Globus pallidus (tissue), 1 donor: ENCODE data around the gene CD320.
"Not testable (repeated sequence)": the region's sequence is repeated elsewhere in the genome, so short reads cannot be mapped to it uniquely, and the experiment has no call there.

ENCODE experiments used
- DNase-seq: peaks from one replicate; pipeline ENCODE4 v3.0.0-alpha.2; 2015; ENCODE audit warnings: low spot score

Gene CD320

GRCh38 chr19:8308891-8309291, 733 bp upstream of the CD320 start:
- no peak for DNase-seq

GRCh38 chr19:8307400-8307964, 676 bp downstream of the CD320 start:
- DNase-seq = no peak

DNA sequence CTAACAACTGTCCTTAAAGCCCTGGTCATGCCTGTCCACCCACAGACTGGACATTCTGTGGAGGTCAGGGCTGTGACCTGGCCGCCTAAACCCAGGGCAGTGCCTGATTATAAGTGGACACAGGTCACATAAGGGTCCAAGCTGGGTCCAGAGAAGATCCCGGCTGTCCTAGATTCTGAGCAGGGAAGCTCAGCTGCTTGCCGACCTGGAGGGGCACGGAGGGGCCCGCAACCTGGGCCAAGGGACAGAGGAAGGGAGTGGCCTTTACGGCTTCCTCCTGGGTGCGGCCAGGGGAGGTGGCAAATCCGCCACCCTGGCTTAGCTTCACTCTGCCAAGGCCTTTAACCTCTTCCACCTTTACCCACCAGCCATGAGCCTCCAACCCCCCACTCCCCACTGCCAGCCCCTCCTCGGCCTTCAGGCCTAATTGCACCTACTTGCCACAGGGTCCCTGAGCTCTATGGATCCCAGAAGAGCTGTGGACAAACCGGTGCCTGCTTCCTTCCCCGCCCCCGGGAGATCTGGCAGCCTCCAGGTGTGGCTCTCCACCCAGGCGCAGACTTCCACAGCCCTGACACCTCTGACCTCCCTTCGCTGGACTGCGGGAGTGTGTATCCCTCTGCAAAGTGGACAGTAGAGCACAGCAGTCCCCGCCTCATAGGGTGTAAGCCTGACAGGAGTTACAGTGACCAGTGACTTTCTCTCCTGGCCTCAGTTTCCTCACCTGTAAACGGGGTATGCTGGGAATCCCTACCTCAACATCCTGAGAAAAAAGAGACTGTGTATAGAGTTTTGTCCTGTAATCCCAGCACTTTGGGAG, 1.7 kb downstream of the CD320 start:
- DNase-seq = no peak

GRCh38 chr19:8305798-8306197, 2.4 kb downstream of the CD320 start:
- no peak for DNase-seq

DNA sequence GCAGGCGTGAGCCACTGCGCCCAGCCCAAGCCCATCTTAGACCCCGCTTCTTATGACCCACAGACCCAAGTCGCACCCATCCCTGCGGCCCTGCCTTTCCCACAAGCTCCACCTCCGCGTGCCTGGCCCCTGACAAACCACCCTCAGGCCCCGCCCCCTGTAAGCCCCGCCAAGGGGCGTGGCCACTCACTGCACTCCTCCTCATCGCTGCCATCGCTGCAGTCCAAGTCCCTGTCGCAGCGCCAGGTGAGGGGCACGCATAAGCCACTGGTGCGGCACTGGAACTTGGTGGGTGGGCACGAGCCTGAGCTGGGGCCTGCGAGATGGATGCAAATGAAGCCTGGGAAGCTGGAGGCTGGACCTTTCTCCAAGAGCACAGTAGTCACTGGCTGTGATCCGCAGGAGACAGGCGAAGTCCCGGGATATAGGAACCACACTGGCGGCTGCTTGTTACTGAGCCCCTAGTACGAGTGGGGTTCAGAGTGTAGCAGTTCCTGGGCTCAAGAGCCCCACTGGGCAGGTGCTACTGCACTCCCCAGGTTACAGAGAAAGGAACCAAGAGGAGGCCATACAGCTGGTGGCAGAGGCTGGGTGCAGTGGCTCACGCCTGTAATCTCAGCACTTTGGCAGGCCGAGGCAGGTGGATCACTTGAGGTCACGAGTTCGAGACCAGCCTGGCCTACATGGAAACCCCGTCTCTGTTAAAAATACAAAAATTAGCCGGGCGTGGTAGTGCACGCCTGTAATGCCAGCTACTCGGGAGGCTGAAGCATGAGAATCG, 3.1 kb downstream of the CD320 start:
- DNase-seq = no peak

- DNase-seq = no peak
Observed at GRCh38 chr19:8302734-8303133, 5.4 kb downstream of the CD320 start.

DNA sequence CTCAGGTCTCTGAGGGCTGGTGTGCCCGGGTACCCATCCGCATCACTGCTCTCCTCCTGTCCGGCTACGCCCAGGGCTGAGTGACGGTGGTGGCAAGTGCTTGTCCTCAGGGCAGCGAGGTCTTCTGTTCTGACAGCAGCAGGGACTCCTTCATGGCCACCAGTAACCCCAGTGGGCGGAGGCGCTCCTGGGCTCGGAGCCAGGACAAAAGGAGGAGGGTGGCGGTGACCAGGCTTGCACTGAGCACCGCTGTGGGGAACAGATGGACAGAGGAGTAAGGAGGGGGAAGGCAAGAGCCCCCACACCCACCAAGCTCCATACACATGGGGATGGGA, 5.8 kb downstream of the CD320 start:
- no peak for DNase-seq

DNA sequence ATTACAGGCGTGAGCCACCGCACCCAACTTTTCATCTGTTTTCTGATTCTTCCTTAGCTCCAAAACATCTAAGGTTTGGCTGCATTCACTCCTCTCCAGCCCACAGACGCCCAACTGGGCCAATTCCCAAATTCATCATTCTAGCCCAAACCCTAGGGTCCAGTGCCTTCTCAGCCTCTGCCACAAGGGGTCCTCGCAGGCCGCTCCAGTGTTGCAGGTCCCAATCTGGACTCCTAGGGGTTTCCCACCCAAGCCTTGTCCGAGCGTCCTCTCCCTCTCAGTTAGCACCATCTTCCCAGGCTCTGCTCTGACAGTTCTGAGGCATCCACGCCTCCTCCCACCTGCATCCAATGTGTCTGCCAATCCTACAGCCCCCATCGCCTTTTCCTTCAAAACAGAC, 16.8 kb downstream of the CD320 start:
- not testable (repeated sequence) for DNase-seq

DNA sequence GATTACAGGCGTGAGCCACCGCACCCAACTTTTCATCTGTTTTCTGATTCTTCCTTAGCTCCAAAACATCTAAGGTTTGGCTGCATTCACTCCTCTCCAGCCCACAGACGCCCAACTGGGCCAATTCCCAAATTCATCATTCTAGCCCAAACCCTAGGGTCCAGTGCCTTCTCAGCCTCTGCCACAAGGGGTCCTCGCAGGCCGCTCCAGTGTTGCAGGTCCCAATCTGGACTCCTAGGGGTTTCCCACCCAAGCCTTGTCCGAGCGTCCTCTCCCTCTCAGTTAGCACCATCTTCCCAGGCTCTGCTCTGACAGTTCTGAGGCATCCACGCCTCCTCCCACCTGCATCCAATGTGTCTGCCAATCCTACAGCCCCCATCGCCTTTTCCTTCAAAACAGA, 31.6 kb downstream of the CD320 start:
- not testable (repeated sequence) for DNase-seq

DNA sequence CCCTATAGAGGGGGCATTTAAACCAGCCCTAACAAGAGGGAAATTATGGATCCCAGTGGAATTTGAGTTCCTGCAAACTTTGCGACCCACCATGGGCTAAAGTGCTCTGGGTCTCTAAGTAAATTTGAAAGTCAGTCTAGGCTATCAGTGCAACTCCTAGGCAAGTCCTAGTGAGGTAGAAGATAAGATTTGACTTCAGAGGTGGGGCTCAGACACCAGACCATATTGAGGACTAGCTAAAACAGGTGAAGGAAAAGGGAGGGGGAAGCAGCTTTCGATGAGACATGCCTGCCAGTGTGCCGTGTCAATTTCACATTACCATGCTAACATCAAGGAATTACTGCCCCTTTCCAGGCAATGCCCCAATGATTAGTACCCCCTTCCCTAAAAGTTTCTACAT, 38.4 kb downstream of the CD320 start:
- no peak for DNase-seq

DNA sequence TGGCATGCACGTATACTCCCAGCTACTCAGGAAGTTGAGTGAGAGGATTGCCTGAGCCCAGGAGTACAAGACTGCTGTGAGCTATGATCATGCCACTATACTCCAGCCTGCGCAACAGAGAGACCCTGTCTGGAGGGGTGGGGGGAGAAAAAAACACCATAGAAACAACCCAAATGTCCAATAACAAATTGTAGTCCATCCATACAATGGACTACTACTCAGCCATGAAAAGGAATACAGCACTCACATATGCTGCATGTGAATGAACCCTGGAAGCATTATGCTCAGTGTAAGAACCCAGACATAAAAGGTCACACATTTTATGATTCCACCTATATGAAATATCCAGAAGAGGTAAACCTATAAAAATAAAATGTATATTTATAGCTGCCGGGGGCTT, 42.3 kb downstream of the CD320 start:
- no peak for DNase-seq

- not testable (repeated sequence) for DNase-seq
Observed at GRCh38 chr19:8264248-8264647, 43.9 kb downstream of the CD320 start.

DNA sequence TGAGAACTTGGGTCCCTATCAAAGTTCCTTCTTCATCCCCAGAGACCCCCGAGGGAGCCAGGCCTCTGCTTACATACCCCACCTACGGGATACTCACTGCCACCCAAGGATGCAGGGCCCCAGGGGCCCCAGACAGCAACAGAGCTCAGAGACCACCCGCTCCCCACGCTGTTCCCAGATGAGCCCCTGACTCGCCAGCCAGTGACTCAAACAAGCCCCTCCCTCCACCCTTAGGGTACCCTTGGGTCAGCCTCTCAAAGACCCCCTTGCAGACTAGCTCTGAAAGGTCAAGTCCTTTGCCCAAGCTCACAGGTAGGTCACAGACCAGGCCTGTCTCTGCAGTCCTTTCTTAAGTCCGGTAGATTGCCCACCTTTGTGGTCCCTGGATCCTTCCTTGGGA, 45.7 kb downstream of the CD320 start:
- no peak for DNase-seq

DNA sequence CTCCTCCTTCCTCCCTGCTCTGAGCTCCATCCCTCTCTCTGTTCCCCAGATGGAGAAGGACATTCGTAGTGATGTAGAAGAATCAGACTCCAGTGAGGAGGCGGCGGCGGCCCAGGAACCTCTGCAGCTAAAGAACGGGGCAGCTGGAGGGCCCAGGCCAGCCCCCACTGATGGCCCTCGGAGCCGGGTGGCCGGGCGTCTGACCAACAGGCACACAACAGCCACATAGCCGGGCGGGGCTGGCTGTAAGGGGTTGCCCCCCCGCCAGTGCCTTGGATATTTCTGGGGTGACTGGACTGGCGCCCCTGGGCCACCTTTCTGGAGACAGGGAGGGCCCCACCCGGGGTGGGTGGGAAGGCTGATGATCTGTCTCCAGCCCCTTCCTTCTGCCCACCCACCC, 46.3 kb downstream of the CD320 start:
- DNase-seq = no peak

GRCh38 chr19:8261347-8261746, 46.8 kb downstream of the CD320 start:
- DNase-seq = no peak

GRCh38 chr19:8259922-8260247, 48.3 kb downstream of the CD320 start:
- no peak for DNase-seq

GRCh38 chr19:8259142-8259921, 48.8 kb downstream of the CD320 start:
- DNase-seq = no peak

DNA sequence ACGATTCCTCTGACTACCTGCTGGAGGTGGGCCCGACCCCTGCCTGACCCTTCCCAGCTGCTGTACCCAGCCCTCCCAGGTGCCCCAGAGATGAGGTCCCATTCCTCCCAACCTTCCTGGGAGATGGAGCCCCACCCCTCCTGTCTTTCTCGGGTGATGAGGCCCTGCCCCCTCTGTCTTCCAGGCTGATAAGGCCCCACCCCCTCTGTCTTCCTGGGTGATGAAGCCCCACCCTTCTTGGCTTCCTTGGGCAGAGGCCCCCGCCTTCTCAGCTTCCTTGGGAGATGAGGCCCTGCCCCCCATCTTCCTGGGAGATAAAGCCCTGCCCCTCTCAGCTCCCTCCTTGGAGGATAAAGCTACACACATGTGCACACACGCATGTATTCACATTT, 51.1 kb downstream of the CD320 start:
- DNase-seq = no peak

- no peak for DNase-seq
Observed at GRCh38 chr19:8256276-8257051, 51.7 kb downstream of the CD320 start.

- DNase-seq = no peak
Observed at GRCh38 chr19:8255426-8256125, 52.6 kb downstream of the CD320 start.
